ENCODE data around the gene CCDC171. TPM values are rescaled to one million over a fixed set of nuclear protein-coding genes. Genes with fewer than 3 reads are reported as not detected.

CCDC171 gene
- total RNA-seq, 1 donor, result 8.1 TPM

DNA sequence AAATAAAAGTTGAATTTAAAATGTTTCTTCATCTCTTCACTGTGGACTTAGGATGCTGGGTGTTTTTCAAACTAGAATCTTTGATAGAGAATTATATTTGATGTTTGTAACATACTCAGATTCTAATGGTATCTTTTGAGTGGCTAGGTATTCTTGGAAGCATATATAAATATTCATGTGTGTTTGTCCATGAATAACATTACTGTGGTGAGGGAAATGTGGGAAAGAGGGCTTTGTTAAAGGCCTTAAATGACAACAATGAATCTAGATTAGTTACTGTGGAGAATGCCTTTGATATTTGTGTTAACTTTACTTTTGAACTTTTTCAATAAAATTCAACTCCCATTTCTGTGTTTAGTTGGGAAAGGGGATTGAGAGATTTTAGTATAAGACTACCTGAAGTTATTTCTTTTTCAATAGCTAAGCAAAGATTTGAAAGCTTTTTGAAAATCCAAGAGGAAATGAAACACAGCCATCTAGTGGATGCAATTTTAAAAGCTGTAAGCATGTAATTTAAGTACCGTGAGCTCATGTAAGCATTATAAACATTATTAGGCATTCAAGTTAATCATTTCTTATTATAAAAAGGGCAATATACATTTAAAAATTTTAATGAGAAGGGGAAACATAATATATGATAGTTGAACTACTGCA is 69.6 kb downstream of the CCDC171 start:
- peak; percentile 43 for DNase-seq (ENCODE audit: low read depth)
- TF ChIP-seq, protein P1, sequence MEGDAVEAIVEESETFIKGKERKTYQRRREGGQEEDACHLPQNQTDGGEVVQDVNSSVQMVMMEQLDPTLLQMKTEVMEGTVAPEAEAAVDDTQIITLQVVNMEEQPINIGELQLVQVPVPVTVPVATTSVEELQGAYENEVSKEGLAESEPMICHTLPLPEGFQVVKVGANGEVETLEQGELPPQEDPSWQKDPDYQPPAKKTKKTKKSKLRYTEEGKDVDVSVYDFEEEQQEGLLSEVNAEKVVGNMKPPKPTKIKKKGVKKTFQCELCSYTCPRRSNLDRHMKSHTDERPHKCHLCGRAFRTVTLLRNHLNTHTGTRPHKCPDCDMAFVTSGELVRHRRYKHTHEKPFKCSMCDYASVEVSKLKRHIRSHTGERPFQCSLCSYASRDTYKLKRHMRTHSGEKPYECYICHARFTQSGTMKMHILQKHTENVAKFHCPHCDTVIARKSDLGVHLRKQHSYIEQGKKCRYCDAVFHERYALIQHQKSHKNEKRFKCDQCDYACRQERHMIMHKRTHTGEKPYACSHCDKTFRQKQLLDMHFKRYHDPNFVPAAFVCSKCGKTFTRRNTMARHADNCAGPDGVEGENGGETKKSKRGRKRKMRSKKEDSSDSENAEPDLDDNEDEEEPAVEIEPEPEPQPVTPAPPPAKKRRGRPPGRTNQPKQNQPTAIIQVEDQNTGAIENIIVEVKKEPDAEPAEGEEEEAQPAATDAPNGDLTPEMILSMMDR (IDR thresholded peaks at IDR 0.05; ENCODE audit: insufficient read depth, low read length), result peak; percentile 59
- no peak overlapping the region for H3K4me3 ChIP-seq (ENCODE audit: low read depth, low read length)

GRCh38 chr9:15635752-15636151 is 82.9 kb downstream of the CCDC171 start:
- TF ChIP-seq, protein P1 (IDR thresholded peaks at IDR 0.05; ENCODE audit: insufficient read depth, low read length), result no peak
- no peak overlapping the region for H3K4me3 ChIP-seq (ENCODE audit: low read depth, low read length)
- no peak for DNase-seq (ENCODE audit: low read depth)

- TF ChIP-seq, protein P1 (IDR thresholded peaks at IDR 0.05; ENCODE audit: insufficient read depth, low read length), result no peak
- no peak overlapping the region for H3K4me3 ChIP-seq (ENCODE audit: low read depth, low read length)
- no peak for DNase-seq (ENCODE audit: low read depth)
Measured at GRCh38 chr9:15640121-15640520, 87.3 kb downstream of the CCDC171 start.

DNA sequence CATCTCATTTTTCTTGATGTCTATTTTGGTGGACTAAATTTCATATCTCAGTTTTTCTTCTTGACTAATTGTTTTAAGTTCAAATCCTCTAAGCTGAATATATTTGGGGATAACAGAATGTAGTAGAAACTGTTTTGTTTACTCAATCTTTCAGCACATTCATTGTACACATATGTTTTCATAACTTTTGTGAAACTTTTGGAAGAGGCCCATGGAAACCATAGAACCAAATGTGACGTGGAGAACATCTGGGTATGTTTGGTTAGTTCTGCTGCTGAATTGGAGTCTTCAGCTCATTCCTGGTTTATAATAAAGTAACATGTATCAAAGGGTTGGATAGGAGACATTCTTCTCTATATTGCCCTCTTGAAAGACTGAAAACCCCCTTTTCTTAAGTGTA is 88.4 kb downstream of the CCDC171 start:
- TF ChIP-seq, protein P1 (IDR thresholded peaks at IDR 0.05; ENCODE audit: insufficient read depth, low read length), result no peak
- DNase-seq (ENCODE audit: low read depth), result no peak
- no peak overlapping the region for H3K4me3 ChIP-seq (ENCODE audit: low read depth, low read length)

- TF ChIP-seq, protein P1 (IDR thresholded peaks at IDR 0.05; ENCODE audit: insufficient read depth, low read length), result peak; percentile 58
Measured at GRCh38 chr9:15642369-15642962, 89.6 kb downstream of the CCDC171 start.

GRCh38 chr9:15670246-15670645 is 117.4 kb downstream of the CCDC171 start:
- DNase-seq (ENCODE audit: low read depth), result no peak
- no peak overlapping the region for H3K4me3 ChIP-seq (ENCODE audit: low read depth, low read length)
- TF ChIP-seq, protein P1 (IDR thresholded peaks at IDR 0.05; ENCODE audit: insufficient read depth, low read length), result no peak

More at GRCh38 chr9:15642369-15642962, 89.6 kb downstream of the CCDC171 start:
- H3K4me3 ChIP-seq (ENCODE audit: low read depth, low read length), result no peak overlapping the region
- DNase-seq (ENCODE audit: low read depth), result peak; percentile 66

All from fibroblast of the aortic adventitia (primary cell).